GM21825 (cell line): ENCODE results near the gene DDX31.
"Not testable (repeated sequence)": the region's sequence is repeated elsewhere in the genome, so short reads cannot be mapped to it uniquely, and the experiment has no call there.

Experiments used
- ATAC-seq: cut with Tn5 transposase; IDR thresholded peaks from one replicate; pipeline ENCODE4 v1.9.1; 2021; ENCODE audit warnings: mild to moderate bottlenecking, moderate library complexity; ENCODE audit not compliant: unreplicated experiment

Gene DDX31

GRCh38 chr9:132669698-132670456, at the start of gene DDX31:
Gene DDX31 (minus strand): TSS chr9:132669983. CDS start chr9:132669934, 49 bp downstream.
- ATAC-seq: peak; percentile 69

- not testable (repeated sequence) for ATAC-seq
These were observed 48.7 kb upstream of the DDX31 start for GRCh38 chr9:132718381-132718928.

GRCh38 chr9:132717326-132717945, 47.7 kb upstream of the DDX31 start:
- no peak for ATAC-seq

GRCh38 chr9:132716007-132716406, 46.2 kb upstream of the DDX31 start:
- ATAC-seq: no peak

- ATAC-seq: no peak
These were observed 43.0 kb upstream of the DDX31 start for GRCh38 chr9:132712753-132713152.

- no peak for ATAC-seq
These were observed 42.1 kb upstream of the DDX31 start for GRCh38 chr9:132711846-132712245.

- not testable (repeated sequence) for ATAC-seq
These were observed 41.4 kb upstream of the DDX31 start for GRCh38 chr9:132711152-132711551.

- ATAC-seq: no peak
These were observed 40.5 kb upstream of the DDX31 start for GRCh38 chr9:132710333-132710732.

- no peak for ATAC-seq
These were observed 39.1 kb upstream of the DDX31 start for GRCh38 chr9:132708769-132709430.

- ATAC-seq: no peak
These were observed 38.5 kb upstream of the DDX31 start for GRCh38 chr9:132708239-132708638.

- no peak for ATAC-seq
These were observed 33.6 kb upstream of the DDX31 start for GRCh38 chr9:132703336-132703735.

GRCh38 chr9:132702254-132702653, 32.5 kb upstream of the DDX31 start:
- ATAC-seq: no peak

GRCh38 chr9:132699956-132700355, 30.2 kb upstream of the DDX31 start:
- no peak for ATAC-seq

- no peak for ATAC-seq
These were observed 29.2 kb upstream of the DDX31 start for GRCh38 chr9:132698989-132699388.

GRCh38 chr9:132697230-132697629, 27.4 kb upstream of the DDX31 start:
- ATAC-seq: no peak

GRCh38 chr9:132694144-132694543, 24.4 kb upstream of the DDX31 start:
- ATAC-seq: no peak

- no peak for ATAC-seq
These were observed 20.9 kb upstream of the DDX31 start for GRCh38 chr9:132690696-132691095.

- no peak for ATAC-seq
These were observed 14.1 kb upstream of the DDX31 start for GRCh38 chr9:132683873-132684272.

GRCh38 chr9:132681561-132681960, 11.8 kb upstream of the DDX31 start:
- no peak for ATAC-seq

- ATAC-seq: no peak
These were observed 10.3 kb upstream of the DDX31 start for GRCh38 chr9:132679946-132680625.

GRCh38 chr9:132677976-132678375, 8.2 kb upstream of the DDX31 start:
- ATAC-seq: no peak
